HG02623 (cell line): ENCODE measurements around the gene GALR3.

Experiments used
- ATAC-seq: cut with Tn5 transposase; IDR thresholded peaks from one replicate; pipeline ENCODE4 v1.9.1; 2021; ENCODE audit warnings: moderate library complexity; ENCODE audit not compliant: unreplicated experiment

Gene GALR3

DNA sequence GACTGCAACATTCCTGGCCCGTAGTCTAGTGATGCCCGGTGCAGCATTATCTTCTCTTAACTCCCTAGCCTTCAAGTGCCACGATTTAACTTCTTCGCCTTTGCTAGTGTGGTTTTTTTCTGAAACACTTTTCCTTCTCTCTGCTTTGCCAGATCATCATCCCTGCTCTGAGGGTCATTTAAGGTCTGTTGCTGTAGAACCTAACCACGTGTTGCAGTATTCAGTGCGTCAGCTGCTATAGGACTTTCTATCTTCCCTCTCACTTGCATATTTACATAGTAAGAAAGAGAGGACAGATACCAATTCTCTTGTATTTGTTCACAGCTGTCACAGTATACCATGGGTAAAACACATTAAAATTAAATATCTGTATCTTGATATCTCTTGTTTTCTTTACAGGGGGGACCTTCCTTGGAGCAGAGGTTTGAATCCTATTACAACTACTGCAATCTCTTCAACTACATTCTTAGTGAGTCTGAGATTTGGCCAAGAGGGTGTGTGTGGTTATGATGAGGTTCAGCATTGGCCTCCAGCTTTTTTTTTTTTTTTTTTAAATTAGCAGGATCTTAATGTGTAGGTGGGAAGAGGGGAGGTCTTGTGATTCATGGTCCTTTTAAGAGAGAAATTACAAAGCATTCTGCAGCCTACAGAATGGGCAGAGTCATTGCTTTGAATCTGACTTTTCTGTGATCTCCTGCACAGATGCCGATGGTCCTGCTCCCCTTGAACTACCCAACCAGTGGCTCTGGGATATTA is 39.6 kb downstream of the GALR3 start:
- no peak for ATAC-seq

- no peak for ATAC-seq
These were observed 42.3 kb downstream of the GALR3 start for GRCh38 chr22:37865510-37865909.

DNA sequence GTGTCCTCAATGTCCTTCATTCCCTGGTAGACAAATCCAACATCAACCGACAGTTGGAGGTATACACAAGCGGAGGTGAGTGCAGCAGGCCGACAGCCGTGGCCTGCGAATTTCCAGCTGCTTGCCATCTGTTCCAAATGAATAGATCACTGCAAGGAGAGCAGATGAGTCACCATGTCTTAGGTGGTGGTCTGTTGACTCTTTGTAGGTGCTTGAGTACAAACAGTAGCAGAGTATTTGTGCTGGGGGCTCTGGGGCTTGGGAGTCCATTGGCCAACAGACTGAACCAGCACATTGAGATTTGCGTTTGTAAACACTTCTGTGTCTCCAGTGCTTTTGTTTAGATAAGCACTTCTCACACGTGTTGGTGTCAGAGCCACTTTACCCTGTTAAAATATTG is 47.1 kb downstream of the GALR3 start:
- no peak for ATAC-seq
